ENCODE measurements around the gene SCYL1. TPM values are rescaled to one million over a fixed set of nuclear protein-coding genes. Genes with fewer than 3 reads are reported as not detected.

The SCYL1 gene
- total and polyA plus RNA-seq, 2 experiments from 2014 or later: 52.7 to 66.1 TPM

DNA sequence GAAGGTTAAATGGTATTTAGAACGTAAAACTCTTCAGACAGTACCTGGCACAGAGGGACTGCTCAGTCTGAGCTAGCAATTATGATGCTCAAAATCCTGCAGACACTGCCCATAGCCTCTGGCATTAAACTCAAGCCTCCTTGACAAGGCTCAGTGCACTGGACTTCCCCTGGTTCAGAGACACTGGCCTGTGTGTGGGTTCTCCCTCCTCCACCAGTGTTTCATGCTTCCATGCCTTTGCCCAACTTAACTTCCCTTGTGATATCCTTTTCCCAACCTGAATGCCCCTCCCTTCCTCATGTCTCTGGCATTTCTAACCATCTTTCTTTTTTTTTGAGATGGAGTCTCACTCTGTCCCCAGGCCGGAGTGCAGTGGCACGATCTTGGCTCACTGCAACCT is 24.2 kb downstream of the SCYL1 start:
- H3K79me2 ChIP-seq (replicated peaks; ENCODE audit: insufficient read depth): no peaks in the 10 kb centered on the region
- H3K27ac ChIP-seq (ENCODE audit: low read depth): no peak overlapping the region
- ATAC-seq: no peak
- peaks cover 17% of the 10 kb centered on the region for H3K4me1 ChIP-seq (ENCODE audit: insufficient read depth)
- DNase-seq (ENCODE audit: low spot score): no peak
- no peak overlapping the region for H3K4me3 ChIP-seq
- H3K27ac Mint-ChIP-seq: no peak overlapping the region
- H2AFZ ChIP-seq: no peak overlapping the region
- no peaks in the 10 kb centered on the region; the same call in 2 of the 3 replicates for H3K36me3 Mint-ChIP-seq (ENCODE audit: low read depth)
- H3K27me3 Mint-ChIP-seq (ENCODE audit: insufficient read depth, low read depth, poor library complexity): peaks cover 53% of the 10 kb centered on the region
- H3K4me2 ChIP-seq: no peak overlapping the region
- H3K4me3 Mint-ChIP-seq: no peak overlapping the region; the same call in 2 of the 3 replicates
- H3K9me3 Mint-ChIP-seq: no peaks in the 10 kb centered on the region; the same call in 2 of the 3 replicates
- no peak for TF ChIP-seq ZNF331 (CRISPR knock-in tag; IDR thresholded peaks at IDR 0.05; ENCODE audit: low read depth)
- TF ChIP-seq, protein P1, sequence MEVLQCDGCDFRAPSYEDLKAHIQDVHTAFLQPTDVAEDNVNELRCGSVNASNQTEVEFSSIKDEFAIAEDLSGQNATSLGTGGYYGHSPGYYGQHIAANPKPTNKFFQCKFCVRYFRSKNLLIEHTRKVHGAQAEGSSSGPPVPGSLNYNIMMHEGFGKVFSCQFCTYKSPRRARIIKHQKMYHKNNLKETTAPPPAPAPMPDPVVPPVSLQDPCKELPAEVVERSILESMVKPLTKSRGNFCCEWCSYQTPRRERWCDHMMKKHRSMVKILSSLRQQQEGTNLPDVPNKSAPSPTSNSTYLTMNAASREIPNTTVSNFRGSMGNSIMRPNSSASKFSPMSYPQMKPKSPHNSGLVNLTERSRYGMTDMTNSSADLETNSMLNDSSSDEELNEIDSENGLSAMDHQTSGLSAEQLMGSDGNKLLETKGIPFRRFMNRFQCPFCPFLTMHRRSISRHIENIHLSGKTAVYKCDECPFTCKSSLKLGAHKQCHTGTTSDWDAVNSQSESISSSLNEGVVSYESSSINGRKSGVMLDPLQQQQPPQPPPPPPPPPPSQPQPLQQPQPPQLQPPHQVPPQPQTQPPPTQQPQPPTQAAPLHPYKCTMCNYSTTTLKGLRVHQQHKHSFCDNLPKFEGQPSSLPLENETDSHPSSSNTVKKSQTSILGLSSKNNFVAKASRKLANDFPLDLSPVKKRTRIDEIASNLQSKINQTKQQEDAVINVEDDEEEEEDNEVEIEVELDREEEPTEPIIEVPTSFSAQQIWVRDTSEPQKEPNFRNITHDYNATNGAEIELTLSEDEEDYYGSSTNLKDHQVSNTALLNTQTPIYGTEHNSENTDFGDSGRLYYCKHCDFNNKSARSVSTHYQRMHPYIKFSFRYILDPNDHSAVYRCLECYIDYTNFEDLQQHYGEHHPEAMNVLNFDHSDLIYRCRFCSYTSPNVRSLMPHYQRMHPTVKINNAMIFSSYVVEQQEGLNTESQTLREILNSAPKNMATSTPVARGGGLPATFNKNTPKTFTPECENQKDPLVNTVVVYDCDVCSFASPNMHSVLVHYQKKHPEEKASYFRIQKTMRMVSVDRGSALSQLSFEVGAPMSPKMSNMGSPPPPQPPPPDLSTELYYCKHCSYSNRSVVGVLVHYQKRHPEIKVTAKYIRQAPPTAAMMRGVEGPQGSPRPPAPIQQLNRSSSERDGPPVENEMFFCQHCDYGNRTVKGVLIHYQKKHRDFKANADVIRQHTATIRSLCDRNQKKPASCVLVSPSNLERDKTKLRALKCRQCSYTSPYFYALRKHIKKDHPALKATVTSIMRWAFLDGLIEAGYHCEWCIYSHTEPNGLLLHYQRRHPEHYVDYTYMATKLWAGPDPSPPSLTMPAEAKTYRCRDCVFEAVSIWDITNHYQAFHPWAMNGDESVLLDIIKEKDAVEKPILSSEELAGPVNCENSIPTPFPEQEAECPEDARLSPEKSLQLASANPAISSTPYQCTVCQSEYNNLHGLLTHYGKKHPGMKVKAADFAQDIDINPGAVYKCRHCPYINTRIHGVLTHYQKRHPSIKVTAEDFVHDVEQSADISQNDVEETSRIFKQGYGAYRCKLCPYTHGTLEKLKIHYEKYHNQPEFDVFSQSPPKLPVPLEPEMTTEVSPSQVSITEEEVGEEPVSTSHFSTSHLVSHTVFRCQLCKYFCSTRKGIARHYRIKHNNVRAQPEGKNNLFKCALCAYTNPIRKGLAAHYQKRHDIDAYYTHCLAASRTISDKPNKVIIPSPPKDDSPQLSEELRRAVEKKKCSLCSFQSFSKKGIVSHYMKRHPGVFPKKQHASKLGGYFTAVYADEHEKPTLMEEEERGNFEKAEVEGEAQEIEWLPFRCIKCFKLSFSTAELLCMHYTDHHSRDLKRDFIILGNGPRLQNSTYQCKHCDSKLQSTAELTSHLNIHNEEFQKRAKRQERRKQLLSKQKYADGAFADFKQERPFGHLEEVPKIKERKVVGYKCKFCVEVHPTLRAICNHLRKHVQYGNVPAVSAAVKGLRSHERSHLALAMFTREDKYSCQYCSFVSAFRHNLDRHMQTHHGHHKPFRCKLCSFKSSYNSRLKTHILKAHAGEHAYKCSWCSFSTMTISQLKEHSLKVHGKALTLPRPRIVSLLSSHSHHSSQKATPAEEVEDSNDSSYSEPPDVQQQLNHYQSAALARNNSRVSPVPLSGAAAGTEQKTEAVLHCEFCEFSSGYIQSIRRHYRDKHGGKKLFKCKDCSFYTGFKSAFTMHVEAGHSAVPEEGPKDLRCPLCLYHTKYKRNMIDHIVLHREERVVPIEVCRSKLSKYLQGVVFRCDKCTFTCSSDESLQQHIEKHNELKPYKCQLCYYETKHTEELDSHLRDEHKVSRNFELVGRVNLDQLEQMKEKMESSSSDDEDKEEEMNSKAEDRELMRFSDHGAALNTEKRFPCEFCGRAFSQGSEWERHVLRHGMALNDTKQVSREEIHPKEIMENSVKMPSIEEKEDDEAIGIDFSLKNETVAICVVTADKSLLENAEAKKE (CRISPR knock-in tag; IDR thresholded peaks at IDR 0.05): no peak
- TF ChIP-seq NANOG (IDR thresholded peaks at IDR 0.05; ENCODE audit: borderline replicate concordance): no peak
- TF ChIP-seq ZNF114 (CRISPR knock-in tag; IDR thresholded peaks at IDR 0.05): no peak
- TF ChIP-seq, protein P2, sequence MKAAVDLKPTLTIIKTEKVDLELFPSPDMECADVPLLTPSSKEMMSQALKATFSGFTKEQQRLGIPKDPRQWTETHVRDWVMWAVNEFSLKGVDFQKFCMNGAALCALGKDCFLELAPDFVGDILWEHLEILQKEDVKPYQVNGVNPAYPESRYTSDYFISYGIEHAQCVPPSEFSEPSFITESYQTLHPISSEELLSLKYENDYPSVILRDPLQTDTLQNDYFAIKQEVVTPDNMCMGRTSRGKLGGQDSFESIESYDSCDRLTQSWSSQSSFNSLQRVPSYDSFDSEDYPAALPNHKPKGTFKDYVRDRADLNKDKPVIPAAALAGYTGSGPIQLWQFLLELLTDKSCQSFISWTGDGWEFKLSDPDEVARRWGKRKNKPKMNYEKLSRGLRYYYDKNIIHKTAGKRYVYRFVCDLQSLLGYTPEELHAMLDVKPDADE (IDR thresholded peaks at IDR 0.05): no peak
- TF ChIP-seq JUNB (IDR thresholded peaks at IDR 0.05; ENCODE audit: unreplicated experiment): no peak
- no peak for TF ChIP-seq POLR2AphosphoS5 (IDR thresholded peaks at IDR 0.05; ENCODE audit: low read depth)
- TF ChIP-seq STAT1 (IDR thresholded peaks at IDR 0.05; ENCODE audit: unreplicated experiment): no peak
- no peak for TF ChIP-seq CREB1 (CRISPR knock-in tag; IDR thresholded peaks at IDR 0.05; ENCODE audit: low read depth)
- TF ChIP-seq, protein P3, sequence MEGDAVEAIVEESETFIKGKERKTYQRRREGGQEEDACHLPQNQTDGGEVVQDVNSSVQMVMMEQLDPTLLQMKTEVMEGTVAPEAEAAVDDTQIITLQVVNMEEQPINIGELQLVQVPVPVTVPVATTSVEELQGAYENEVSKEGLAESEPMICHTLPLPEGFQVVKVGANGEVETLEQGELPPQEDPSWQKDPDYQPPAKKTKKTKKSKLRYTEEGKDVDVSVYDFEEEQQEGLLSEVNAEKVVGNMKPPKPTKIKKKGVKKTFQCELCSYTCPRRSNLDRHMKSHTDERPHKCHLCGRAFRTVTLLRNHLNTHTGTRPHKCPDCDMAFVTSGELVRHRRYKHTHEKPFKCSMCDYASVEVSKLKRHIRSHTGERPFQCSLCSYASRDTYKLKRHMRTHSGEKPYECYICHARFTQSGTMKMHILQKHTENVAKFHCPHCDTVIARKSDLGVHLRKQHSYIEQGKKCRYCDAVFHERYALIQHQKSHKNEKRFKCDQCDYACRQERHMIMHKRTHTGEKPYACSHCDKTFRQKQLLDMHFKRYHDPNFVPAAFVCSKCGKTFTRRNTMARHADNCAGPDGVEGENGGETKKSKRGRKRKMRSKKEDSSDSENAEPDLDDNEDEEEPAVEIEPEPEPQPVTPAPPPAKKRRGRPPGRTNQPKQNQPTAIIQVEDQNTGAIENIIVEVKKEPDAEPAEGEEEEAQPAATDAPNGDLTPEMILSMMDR (conservative IDR thresholded peaks at IDR 0.05; ENCODE audit: low read depth in 2 of 2): no peak
- H3K27me3 ChIP-seq (ENCODE audit: insufficient read depth): peaks cover 71% of the 10 kb centered on the region
- H4K20me1 ChIP-seq (replicated peaks; ENCODE audit: insufficient read depth): peaks cover 3% of the 10 kb centered on the region; the same call in 1 of the 2 replicates
- H3K4me1 Mint-ChIP-seq: peaks cover 37% of the 10 kb centered on the region
- no peaks in the 10 kb centered on the region for H3K9me2 ChIP-seq (ENCODE audit: insufficient read depth)
- peaks cover 27% of the 10 kb centered on the region; the same call in 1 of the 2 replicates for H3F3A ChIP-seq (replicated peaks; ENCODE audit: low read depth)
- no peaks in the 10 kb centered on the region for H3K36me3 ChIP-seq (ENCODE audit: insufficient read depth)
